Body of pancreas (tissue), 4 donors: ENCODE data around the gene RNF186.

ENCODE experiments used
- CTCF ChIP-seq, 7 experiments: fragments of 450-650 bp in 4 of 7; fragments of 200-600 bp in 3 of 7; sonication (generic) in 3 of 7; IDR thresholded peaks; one replicate each; pipeline ENCODE4 v1.5.1; 2016 to 2019; ENCODE audit warnings: antibody characterized with exemption in 7 of 7
- POLR2A ChIP-seq, 3 donors: fragments of 450-650 bp; IDR thresholded peaks; one replicate each; pipeline ENCODE4 v1.6.1; 2016; ENCODE audit warnings: antibody characterized with exemption in 3 of 3, mild to moderate bottlenecking in 2 of 3

- TF ChIP-seq CTCF (IDR thresholded peaks at IDR 0.05) (no peak), POLR2A (IDR thresholded peaks at IDR 0.05) (no peak)
Observed at GRCh38 chr1:19850214-19850613, 35.1 kb upstream of the RNF186 start.
